Trophoblast cell (in vitro differentiated cells and primary cell): ENCODE data around the gene KLHL15.

Experiments
- DNase-seq, 2 donors: peaks; one replicate each; pipeline ENCODE4 v3.0.0-alpha.2; 2016
- H2AFZ ChIP-seq: 2 replicates; pipeline ENCODE4 v1.6.1; 2013; ENCODE audit warnings: low read length, moderate library complexity, mild to moderate bottlenecking; ENCODE audit not compliant: insufficient read depth, poor library complexity
- H2AK5ac ChIP-seq: 2 replicates; pipeline ENCODE4 v1.6.1; 2013; ENCODE audit warnings: mild to moderate bottlenecking, low read length
- H2BK120ac ChIP-seq: 2 replicates; pipeline ENCODE4 v1.6.1; 2013; ENCODE audit warnings: low read length, mild to moderate bottlenecking, moderate library complexity; ENCODE audit not compliant: insufficient read depth, poor library complexity
- H2BK12ac ChIP-seq: 2 replicates; pipeline ENCODE4 v1.6.1; 2013; ENCODE audit warnings: mild to moderate bottlenecking, low read length, moderate library complexity
- H2BK5ac ChIP-seq: 2 replicates; pipeline ENCODE4 v1.6.1; 2013; ENCODE audit warnings: low read length, low read depth, moderate library complexity, mild to moderate bottlenecking; ENCODE audit not compliant: poor library complexity
- H3K14ac ChIP-seq: 2 replicates; pipeline ENCODE4 v1.6.1; 2013; ENCODE audit warnings: mild to moderate bottlenecking, low read length
- H3K18ac ChIP-seq: 2 replicates; pipeline ENCODE4 v1.6.1; 2013; ENCODE audit warnings: mild to moderate bottlenecking, low read length
- H3K23ac ChIP-seq: 2 replicates; pipeline ENCODE4 v1.6.1; 2013; ENCODE audit warnings: low read length
- H3K27ac ChIP-seq: 2 replicates; pipeline ENCODE4 v1.5.1; 2013; ENCODE audit warnings: low read depth, mild to moderate bottlenecking, inconsistent platforms, low read length, moderate library complexity
- H3K27me3 ChIP-seq: 2 replicates; pipeline ENCODE4 v1.6.1; 2013; ENCODE audit warnings: inconsistent platforms, mild to moderate bottlenecking, low read length, moderate library complexity; ENCODE audit not compliant: insufficient read depth
- H3K36me3 ChIP-seq, 2 experiments: 1 replicate in 1 of 2; 2 replicates in 1 of 2; pipeline ENCODE4 v1.6.1; 2013; ENCODE audit warnings: low read length in 2 of 2, mild to moderate bottlenecking in 2 of 2, moderate library complexity in 1 of 2; ENCODE audit not compliant: insufficient read depth in 2 of 2, control insufficient read depth in 1 of 2
- H3K4ac ChIP-seq: 2 replicates; pipeline ENCODE4 v1.6.1; 2013; ENCODE audit warnings: low read depth, mild to moderate bottlenecking, low read length, moderate library complexity
- H3K4me1 ChIP-seq, 2 experiments: 1 replicate in 1 of 2; 2 replicates in 1 of 2; pipeline ENCODE4 v1.6.1; 2013; ENCODE audit warnings: low read length in 2 of 2, mild to moderate bottlenecking in 2 of 2, moderate library complexity in 1 of 2; ENCODE audit not compliant: insufficient read depth in 2 of 2, control insufficient read depth in 1 of 2
- H3K4me2 ChIP-seq: 2 replicates; pipeline ENCODE4 v1.6.1; 2013; ENCODE audit warnings: inconsistent platforms, mild to moderate bottlenecking, low read length, moderate library complexity
- H3K4me3 ChIP-seq: 2 replicates; pipeline ENCODE4 v1.5.1; 2013; ENCODE audit warnings: mild to moderate bottlenecking, low read depth, low read length, inconsistent platforms
- H3K79me1 ChIP-seq: one replicate; pipeline ENCODE4 v1.6.1; 2013; ENCODE audit warnings: low read length
- H3K79me2 ChIP-seq: 2 replicates; pipeline ENCODE4 v1.6.1; 2013; ENCODE audit warnings: low read length, mild to moderate bottlenecking; ENCODE audit not compliant: control insufficient read depth, insufficient read depth, poor library complexity
- H3K9ac ChIP-seq: 2 replicates; pipeline ENCODE4 v1.6.1; 2013; ENCODE audit warnings: mild to moderate bottlenecking, low read length
- H3K9me3 ChIP-seq: 2 replicates; pipeline ENCODE4 v1.6.1; 2013; ENCODE audit warnings: low read depth, mild to moderate bottlenecking, control low read depth, inconsistent platforms, low read length; ENCODE audit not compliant: insufficient read depth
- H4K12ac ChIP-seq: 2 replicates; pipeline ENCODE4 v1.6.1; 2013; ENCODE audit warnings: low read depth, mild to moderate bottlenecking, low read length, moderate library complexity
- H4K8ac ChIP-seq: 2 replicates; pipeline ENCODE4 v1.6.1; 2013; ENCODE audit warnings: low read depth, mild to moderate bottlenecking, low read length, moderate library complexity
- H4K91ac ChIP-seq: one replicate; pipeline ENCODE4 v1.6.1; 2013; ENCODE audit warnings: low read depth, mild to moderate bottlenecking, low read length, moderate library complexity
- WGBS: extraction: QIAGEN DNeasy Blood & Tissue Kit; methylation state at CpG from one replicate; pipeline ENCODE4 v1.1.7; 2013; ENCODE audit warnings: missing lambda C conversion rate; ENCODE audit not compliant: insufficient read length, insufficient coverage; ENCODE audit errors: extremely low coverage; 5-methylcytosine and 5-hydroxymethylcytosine counted together

KLHL15 gene

DNA sequence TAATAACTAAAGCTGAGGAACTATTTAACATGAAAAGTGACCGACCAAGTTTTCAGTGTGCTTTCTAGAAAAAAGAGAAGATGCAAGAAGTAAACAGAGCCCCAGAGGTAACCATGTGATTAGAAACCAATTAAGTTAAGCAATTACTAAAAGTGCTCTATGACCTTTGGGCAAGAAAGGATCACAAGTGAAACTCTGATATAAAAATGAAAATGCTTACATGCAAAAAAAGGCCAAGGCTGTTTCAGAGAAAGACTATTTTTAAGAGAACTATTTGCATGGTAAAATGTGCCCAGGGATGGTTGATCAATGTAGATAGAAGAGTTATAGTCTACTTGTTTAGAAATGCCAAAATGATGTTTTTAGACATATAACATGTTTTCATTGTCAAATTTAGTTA lies 22.0 kb downstream of the KLHL15 start:
- Histone ChIP-seq H2BK12ac (no peak overlapping the region), H2BK5ac (no peak overlapping the region), H3K36me3 (peaks cover 0 to 3% of the 10 kb centered on the region in 2 experiments), H3K4me1 (no peaks in the 10 kb centered on the region), H3K4me3 (no peak overlapping the region), H2BK120ac (no peak overlapping the region), H2AFZ (no peak overlapping the region), H3K4ac (no peak overlapping the region), H3K9me3 (no peaks in the 10 kb centered on the region), H4K12ac (no peak overlapping the region), H3K9ac (no peak overlapping the region), H4K91ac (no peak overlapping the region), H3K14ac (no peak overlapping the region), H3K79me1 (no peaks in the 10 kb centered on the region), H2AK5ac (no peak overlapping the region), H3K18ac (no peak overlapping the region), H3K4me2 (no peak overlapping the region), H3K79me2 (no peaks in the 10 kb centered on the region), H4K8ac (no peak overlapping the region), H3K23ac (no peak overlapping the region), H3K27me3 (no peaks in the 10 kb centered on the region), H3K27ac (no peak overlapping the region)
- no CpG with 5 or more reads among the region's 1 CpG for WGBS
- DNase-seq = no peak

DNA sequence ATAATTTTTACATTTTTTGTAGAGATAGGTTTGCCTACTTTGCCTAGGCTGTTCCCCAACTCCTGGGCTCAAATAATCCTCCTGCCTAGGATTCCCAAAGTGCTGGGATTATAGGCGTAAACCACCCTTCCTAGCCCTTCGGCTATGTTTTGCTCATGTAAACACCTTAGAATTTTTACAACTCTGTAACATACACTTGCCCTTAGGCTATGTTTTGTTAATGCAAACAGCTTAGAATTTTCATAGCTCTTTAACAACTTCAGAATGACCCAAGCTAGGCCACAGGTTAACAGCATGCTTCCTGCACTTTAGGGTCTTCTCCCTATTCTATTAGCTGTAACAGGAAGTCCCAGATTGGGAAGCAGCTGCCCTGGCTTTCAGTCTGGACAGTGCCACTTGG lies 24.2 kb downstream of the KLHL15 start:
- Histone ChIP-seq H3K27ac (no peak overlapping the region), H4K91ac (no peak overlapping the region), H3K23ac (no peak overlapping the region), H3K9me3 (no peaks in the 10 kb centered on the region), H3K4ac (no peak overlapping the region), H2BK12ac (no peak overlapping the region), H4K8ac (no peak overlapping the region), H4K12ac (no peak overlapping the region), H3K27me3 (no peaks in the 10 kb centered on the region), H2AFZ (no peak overlapping the region), H3K4me1 (no peaks in the 10 kb centered on the region), H2AK5ac (no peak overlapping the region), H2BK5ac (no peak overlapping the region), H3K4me2 (no peak overlapping the region), H3K79me2 (no peaks in the 10 kb centered on the region), H3K9ac (no peak overlapping the region), H3K4me3 (no peak overlapping the region), H3K36me3 (peaks cover 0 to 3% of the 10 kb centered on the region in 2 experiments), H3K18ac (no peak overlapping the region), H2BK120ac (no peak overlapping the region), H3K79me1 (no peaks in the 10 kb centered on the region), H3K14ac (no peak overlapping the region)
- no CpG with 5 or more reads among the region's 2 CpGs for WGBS
- peak; percentile 13 to 82 for DNase-seq

DNA sequence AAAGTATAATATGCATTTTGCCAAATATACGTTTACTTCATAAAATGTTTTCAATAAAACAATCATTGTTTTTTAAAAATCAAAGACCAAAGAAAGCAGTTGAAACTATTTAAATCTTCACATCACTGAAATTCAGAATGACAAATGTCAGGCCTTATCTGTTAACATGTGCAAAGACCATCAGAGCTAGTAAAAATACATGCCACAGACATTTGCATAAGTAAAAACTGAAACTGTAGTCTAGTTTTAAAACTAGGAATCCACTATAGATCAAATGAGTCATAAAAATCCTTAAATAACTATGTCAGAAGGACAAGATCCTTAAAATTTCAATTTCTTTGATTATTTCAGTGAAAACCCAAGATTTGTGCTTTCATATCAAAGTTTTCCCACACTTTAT lies 24.8 kb downstream of the KLHL15 start:
- Histone ChIP-seq H3K18ac (no peak overlapping the region), H3K4me2 (no peak overlapping the region), H2BK120ac (no peak overlapping the region), H3K27ac (no peak overlapping the region), H3K4ac (no peak overlapping the region), H3K27me3 (no peaks in the 10 kb centered on the region), H4K91ac (no peak overlapping the region), H2BK5ac (no peak overlapping the region), H2AFZ (no peak overlapping the region), H3K36me3 (peaks cover 0 to 3% of the 10 kb centered on the region in 2 experiments), H3K9me3 (no peaks in the 10 kb centered on the region), H2BK12ac (no peak overlapping the region), H4K12ac (no peak overlapping the region), H3K14ac (no peak overlapping the region), H2AK5ac (no peak overlapping the region), H4K8ac (no peak overlapping the region), H3K79me1 (no peaks in the 10 kb centered on the region), H3K4me3 (no peak overlapping the region), H3K23ac (no peak overlapping the region), H3K79me2 (no peaks in the 10 kb centered on the region), H3K4me1 (no peaks in the 10 kb centered on the region), H3K9ac (no peak overlapping the region)
- DNase-seq = no peak
- no CpG with 5 or more reads among the region's 1 CpG for WGBS

DNA sequence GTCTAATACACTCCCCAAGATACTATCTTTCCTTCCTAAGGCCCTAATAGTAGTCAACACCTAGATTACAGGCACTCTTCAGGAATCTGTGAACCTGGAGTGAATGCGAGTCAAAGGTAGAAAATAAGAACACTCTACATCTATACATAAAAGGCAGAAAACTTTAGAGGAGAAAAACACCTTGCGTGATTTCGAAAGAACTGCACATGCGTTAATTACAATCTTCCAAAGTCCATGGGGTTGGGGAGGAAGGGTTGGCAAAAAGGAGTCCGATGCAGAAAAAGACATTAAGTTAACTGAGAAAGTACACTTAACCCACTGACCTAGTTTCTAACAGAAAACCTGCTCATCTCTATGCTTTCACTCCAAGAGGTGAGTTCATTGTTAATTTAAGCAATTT lies 27.3 kb downstream of the KLHL15 start:
- H3K27me3 ChIP-seq = no peaks in the 10 kb centered on the region
- H4K12ac ChIP-seq = no peak overlapping the region
- H3K14ac ChIP-seq = no peak overlapping the region
- no peaks in the 10 kb centered on the region for H3K4me1 ChIP-seq
- H3K4me3 ChIP-seq = no peak overlapping the region
- no peaks in the 10 kb centered on the region for H3K79me1 ChIP-seq
- no peak for DNase-seq
- H3K9ac ChIP-seq = no peak overlapping the region
- H2AFZ ChIP-seq = no peak overlapping the region
- no peak overlapping the region for H3K4ac ChIP-seq
- no peaks in the 10 kb centered on the region for H3K36me3 ChIP-seq
- no peak overlapping the region for H3K23ac ChIP-seq
- H2BK12ac ChIP-seq = no peak overlapping the region
- no peak overlapping the region for H2AK5ac ChIP-seq
- no peak overlapping the region for H4K8ac ChIP-seq
- no peaks in the 10 kb centered on the region for H3K79me2 ChIP-seq
- no peak overlapping the region for H2BK120ac ChIP-seq
- no peaks in the 10 kb centered on the region for H3K9me3 ChIP-seq
- no peak overlapping the region for H3K27ac ChIP-seq
- no peak overlapping the region for H3K4me2 ChIP-seq
- H3K18ac ChIP-seq = no peak overlapping the region
- no peak overlapping the region for H2BK5ac ChIP-seq
- WGBS = no CpG with 5 or more reads among the region's 5 CpGs
- no peak overlapping the region for H4K91ac ChIP-seq
